Measurements from ENCODE around the gene CD99L2. TPM values are rescaled to one million over a fixed set of nuclear protein-coding genes. Genes with fewer than 3 reads are reported as not detected.

The CD99L2 gene
- total RNA-seq, 1 donor from 2014 or later: 30.5 TPM

- no peak for DNase-seq (ENCODE audit: low spot score)
Measured at GRCh38 chrX:150792949-150793527, 105.4 kb downstream of the CD99L2 start.

DNA sequence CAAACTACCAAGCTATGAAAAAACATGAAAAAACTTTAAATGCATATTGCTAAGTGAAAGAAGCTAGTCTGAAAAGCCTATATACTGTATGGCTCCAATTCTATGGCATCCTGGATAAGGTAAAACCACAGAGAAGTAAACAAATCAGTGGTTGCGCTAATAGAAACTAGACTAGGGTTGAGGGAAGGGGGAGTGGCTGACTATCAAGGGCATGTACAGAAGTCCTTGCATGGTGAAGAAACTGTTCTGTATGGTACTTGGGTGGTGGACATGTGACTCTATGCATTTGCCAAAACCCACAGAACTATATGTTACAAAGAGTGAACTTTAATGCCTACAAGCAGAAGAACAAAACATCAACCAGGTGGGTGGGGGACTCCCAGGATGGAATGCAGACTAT, 108.4 kb downstream of the CD99L2 start:
- no peak for DNase-seq (ENCODE audit: low spot score)

GRCh38 chrX:150781677-150782076, 116.8 kb downstream of the CD99L2 start:
- DNase-seq (ENCODE audit: low spot score): no peak

DNA sequence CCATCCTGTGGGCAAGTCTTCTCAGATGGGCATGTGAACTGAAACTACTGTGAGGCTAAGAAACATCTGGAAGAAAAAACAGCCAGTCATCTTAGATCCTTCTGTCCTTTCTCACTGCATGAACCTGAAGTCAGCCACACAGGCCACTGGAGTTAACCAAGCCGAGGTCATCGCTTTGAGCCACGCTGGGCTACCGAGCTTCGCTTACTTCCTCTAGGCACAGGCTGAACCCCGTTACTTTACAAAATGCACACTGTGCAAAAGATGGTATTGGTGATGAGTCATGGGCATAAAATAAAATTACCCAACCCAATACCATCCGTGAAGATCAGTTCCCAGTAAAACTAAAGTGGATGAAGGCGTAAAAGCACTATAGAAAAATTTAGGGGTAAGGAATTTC, 119.1 kb downstream of the CD99L2 start:
- no peak for DNase-seq (ENCODE audit: low spot score)

DNA sequence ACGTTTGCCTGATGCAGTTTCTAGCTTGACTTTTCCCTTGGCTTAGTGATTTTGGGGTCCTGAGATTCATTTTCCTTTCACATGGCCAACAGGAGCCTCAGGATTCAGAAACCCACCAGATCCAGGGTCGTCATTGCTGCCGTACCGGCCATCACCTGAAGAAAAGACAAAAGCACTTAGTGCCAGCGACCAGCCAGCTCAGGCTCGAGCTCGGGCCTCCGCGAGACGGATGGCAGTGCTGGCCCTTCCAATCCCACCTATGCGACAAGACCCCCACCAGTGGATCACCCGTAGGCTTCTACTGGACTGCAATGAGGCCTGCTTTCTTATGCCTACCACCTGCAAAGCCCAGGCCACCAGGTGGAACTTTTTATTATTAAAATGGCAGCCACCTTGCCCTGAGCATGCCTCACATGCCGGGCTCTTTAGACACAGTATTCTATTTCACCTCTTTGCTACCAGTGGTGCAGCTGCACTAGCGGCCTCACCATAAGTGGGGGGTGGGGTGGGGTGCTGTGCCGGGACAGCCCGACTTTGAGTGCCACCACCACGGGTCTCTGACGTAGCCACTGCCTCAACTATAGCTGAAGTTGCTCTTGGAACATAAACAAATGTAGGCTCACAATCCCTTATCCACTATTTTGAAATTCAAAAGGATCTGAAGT, 121.0 kb downstream of the CD99L2 start:
- no peak for DNase-seq (ENCODE audit: low spot score)

GRCh38 chrX:150775569-150776350, 122.7 kb downstream of the CD99L2 start:
- no peak for DNase-seq (ENCODE audit: low spot score)

DNA sequence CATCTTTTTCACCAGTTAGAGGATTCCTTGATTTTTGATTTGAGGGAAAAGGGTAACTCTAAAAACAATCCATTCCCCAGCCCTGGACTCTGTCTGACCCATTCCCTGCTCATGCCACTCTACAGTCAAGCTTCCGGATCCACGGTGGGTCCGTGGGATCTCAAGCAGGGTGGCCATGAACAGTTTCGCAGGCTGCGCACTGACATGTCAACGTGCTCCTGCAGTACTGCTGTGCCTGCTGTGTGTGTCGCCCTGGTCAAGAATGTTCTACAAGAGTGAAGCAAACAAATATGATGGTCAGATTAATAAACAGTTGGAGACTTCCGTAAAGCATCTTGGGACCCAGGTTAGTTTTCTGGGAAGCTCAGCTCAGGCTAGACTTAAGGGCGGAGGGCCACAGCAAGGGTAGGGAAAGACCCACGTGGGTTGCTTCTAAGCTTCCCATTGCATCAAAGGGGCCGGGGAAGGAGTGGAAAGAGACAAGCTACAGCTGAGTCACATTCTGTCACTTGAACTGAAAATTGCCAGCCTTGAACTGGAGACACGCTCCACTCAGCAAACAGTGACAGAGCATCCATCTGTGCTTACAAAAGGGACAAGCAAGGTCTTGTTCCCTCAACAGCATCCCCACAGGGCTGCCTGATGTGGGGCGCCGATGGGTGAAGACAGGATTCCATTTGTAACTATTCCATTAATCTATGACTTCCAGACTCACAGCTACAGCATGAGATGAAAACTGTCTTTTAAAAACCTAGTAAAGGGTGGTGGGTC, 123.5 kb downstream of the CD99L2 start:
- no peak for DNase-seq (ENCODE audit: low spot score)

- DNase-seq (ENCODE audit: low spot score): no peak
Measured at GRCh38 chrX:150773634-150774033, 124.8 kb downstream of the CD99L2 start.

GRCh38 chrX:150773117-150773516, 125.4 kb downstream of the CD99L2 start:
- DNase-seq (ENCODE audit: low spot score): no peak

DNA sequence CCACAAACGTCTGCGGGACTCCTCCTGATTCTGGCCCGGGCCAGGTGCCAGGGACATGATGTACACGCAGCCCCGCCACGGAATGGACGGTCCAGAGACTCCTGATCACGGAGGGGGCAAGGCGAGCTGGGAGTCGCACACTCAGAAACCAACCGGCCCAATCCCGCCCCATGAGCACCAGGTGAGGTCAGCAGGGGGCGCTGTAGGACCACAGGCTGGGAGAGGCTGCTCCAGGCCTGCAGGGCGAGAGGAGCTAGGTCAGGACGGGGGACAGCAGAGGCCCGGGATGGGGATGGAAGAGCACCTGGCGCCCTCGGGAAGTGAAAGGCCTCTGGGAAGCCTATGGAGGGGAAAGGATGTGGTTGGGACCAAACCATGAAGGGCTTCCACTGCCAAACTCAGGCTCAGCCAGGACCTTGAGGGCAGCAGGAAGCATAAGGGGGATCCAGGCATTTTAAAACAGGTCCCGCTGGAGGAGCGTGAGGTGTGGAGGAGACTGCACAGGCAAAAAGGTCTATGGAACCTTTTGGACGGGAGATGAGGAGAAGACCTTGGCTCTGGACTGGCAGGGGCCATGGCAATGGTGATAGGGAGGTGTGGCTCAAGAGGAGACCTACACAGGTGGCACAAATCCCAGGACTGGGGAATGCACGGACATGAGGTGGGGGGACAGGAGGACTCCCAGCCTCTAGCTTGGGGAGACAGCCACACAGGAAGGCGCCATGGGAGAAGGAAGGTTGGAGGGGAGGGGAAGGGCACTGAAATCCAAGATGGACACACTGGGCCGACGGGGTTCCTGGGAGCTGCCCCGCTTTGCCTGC, 126.1 kb downstream of the CD99L2 start:
- DNase-seq (ENCODE audit: low spot score): peak; percentile 73

- no peak for DNase-seq (ENCODE audit: low spot score)
Measured at GRCh38 chrX:150771116-150771515, 127.4 kb downstream of the CD99L2 start.

- DNase-seq (ENCODE audit: low spot score): no peak
Measured at GRCh38 chrX:150770623-150771022, 127.8 kb downstream of the CD99L2 start.

DNA sequence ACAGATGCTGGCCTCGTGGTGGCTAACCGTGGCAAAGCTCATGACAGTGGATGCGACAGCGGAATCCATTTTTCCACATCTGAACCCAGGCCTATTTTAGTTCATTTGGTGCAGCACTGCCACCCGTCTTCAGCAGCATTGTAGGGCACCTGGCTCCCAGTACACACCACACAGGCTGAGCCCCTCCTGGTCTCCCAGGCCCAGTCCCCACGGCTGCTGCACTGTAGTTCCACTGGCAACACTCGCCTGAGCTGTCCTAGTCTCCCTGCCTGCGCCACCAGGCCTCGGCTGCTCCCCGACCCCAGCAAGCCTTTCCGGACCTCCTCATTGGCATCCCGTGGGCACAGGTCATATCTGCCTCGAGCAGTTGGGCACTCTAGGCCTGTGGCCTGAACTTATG, 129.1 kb downstream of the CD99L2 start:
- no peak for DNase-seq (ENCODE audit: low spot score)

GRCh38 chrX:150768580-150769190, 129.8 kb downstream of the CD99L2 start:
- no peak for DNase-seq (ENCODE audit: low spot score)

DNA sequence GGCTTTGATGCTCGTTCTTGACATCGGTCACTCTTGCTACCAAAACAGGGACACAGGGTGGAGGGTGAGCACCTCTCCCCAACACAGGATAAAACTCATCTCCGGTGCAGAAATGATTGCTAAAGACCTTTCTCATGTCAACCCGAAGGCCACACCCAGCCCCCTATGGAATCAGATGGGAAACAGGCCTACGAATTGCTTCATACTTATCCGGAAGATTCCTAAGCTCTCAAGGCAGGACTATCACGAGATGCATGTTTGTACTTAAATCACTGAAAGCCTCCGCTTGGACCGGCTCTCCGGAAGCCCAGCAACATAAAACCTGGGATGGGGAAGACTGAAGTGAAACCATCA, 130.4 kb downstream of the CD99L2 start:
- DNase-seq (ENCODE audit: low spot score): no peak

GRCh38 chrX:150767475-150768131, 130.9 kb downstream of the CD99L2 start:
- no peak for DNase-seq (ENCODE audit: low spot score)

- DNase-seq (ENCODE audit: low spot score): no peak
Measured at GRCh38 chrX:150767045-150767395, 131.4 kb downstream of the CD99L2 start.

DNA sequence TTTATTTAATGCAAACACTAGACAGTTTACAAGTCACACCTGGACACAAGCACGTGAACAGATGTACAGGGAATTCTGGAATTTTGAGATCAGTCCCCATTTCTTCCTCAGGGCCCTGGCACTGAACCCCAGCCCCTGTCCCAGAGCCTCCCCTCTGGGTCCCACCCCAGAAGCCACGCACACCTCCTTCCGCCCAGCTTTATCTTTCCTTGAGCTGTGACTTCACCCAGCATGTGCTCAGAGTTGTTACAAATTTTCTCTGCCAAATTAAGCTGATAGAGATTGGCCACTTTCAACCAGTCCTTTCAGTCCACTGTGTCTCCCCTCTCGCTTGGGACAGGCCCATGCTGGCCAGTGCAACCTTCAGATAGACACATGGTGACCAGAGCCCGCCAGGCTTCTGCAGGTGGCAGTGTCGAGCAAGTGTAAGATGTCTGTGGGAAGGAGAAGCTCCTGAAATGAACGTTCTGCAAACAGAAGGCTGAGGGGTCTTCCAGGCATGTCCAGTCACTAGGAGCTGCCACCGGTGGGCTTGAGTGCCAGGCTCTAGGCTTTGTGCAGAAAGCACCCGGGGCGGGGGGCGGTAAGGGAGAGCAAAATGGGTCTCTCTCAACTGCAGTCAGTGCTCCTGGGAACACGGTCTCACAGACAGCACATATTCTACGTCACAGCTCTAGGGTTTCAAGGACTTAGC, 132.0 kb downstream of the CD99L2 start:
- DNase-seq (ENCODE audit: low spot score): no peak

GRCh38 chrX:150765782-150766350, 132.6 kb downstream of the CD99L2 start:
- DNase-seq (ENCODE audit: low spot score): no peak

GRCh38 chrX:150765237-150765636, 133.2 kb downstream of the CD99L2 start:
- no peak for DNase-seq (ENCODE audit: low spot score)
